HG03469 (cell line): ENCODE results near the gene ITGA1.

Experiments
- ATAC-seq: cut with Tn5 transposase; IDR thresholded peaks from one replicate; pipeline ENCODE4 v1.9.1; 2021; ENCODE audit warnings: mild to moderate bottlenecking, moderate library complexity, moderate number of reproducible peaks; ENCODE audit not compliant: unreplicated experiment

The ITGA1 gene

GRCh38 chr5:52771343-52772039 lies 16.2 kb upstream of the ITGA1 start:
- peak; percentile 92 for ATAC-seq

DNA sequence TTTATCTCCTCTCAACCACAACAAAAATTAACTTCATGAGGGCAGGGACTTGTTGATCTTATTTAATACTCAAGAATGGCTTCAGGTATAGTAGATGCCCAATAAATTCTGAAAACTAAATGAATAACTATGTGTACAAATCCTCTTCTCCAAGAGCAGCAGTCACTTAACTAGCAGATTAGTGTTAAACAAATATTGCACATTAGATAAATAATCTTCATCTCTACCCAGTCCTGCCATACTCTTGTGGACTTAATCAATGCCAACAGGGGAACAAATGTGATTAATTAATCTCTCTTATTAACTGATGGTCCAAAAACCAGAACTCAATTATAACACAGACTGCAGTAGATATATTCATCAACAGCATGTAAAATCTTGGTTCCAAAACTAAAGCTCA lies 15.0 kb upstream of the ITGA1 start:
- ATAC-seq = no peak

DNA sequence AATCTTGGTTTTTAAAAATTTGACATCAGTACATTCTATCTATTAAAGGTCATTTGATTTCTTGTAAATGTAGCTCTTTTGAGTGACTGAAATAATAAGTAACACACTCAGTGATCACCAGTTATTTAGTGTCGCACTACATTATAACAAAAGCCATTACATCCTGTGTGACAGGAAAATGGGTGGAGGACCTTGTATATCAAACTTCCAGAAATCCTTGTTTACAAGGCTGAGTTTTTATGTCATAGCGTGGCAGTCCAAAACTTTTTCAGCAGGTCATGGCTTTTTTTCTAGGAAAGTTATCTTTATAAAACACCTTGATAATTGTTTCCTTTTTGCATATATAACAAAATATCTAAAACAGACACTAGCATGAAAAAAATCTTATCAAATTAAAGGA lies 14.4 kb upstream of the ITGA1 start:
- no peak for ATAC-seq

DNA sequence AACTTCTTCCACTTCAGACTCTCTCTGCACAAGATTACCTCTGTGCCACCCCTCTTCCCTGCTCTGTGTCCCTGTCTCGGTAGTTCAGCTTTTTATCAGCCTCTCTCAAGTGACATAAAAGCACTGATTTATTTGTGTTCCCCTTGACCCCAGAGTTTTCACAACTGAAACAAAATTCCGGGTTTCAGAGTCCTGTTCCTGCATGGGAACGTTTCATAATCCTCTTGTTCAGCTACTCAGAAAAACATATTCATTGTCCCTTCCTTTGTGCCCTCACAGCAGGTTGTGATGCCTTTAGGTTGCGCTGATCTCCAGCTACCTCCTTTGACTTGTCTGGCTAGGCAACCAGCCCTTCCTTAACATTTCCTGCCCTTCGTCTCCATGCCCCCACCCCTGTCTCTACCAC lies 13.7 kb upstream of the ITGA1 start:
- ATAC-seq = no peak

DNA sequence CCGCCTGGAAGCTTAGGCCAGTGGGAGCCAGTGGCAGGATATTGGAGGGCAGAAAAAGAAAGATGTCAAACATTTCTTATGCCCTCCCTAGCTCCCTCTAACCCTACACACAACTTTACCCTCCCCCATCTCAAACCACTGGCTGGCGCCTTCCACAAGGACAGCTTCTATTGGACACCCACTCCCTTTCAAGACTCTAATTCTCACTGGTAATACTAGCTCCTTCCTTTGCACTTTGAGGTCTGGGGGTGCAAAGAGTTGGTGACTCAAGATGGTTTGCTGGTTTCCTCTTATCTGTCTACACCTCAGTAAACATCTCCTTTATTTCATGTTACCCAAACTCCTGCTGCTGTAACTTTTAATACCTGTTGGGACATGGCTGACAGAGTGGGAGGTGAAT lies 11.6 kb upstream of the ITGA1 start:
- ATAC-seq = no peak

DNA sequence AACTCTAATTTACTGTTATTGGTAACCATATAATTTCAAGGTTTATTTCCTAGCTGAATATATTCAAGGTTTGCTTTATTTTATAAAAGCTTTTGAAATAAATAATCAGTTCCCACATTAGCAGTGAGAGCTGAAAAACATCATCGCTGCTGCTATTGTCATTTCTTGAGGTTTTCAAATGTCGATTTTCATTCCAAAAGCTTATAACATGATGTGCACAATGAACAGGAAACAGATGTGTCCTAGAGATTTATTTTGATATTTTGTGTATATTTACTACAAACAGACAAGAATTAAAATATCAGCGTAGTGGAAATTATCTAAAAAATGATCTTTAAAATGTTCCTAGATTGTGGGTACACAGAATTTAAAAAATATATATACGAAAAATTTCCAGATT lies 10.5 kb upstream of the ITGA1 start:
- ATAC-seq = no peak

DNA sequence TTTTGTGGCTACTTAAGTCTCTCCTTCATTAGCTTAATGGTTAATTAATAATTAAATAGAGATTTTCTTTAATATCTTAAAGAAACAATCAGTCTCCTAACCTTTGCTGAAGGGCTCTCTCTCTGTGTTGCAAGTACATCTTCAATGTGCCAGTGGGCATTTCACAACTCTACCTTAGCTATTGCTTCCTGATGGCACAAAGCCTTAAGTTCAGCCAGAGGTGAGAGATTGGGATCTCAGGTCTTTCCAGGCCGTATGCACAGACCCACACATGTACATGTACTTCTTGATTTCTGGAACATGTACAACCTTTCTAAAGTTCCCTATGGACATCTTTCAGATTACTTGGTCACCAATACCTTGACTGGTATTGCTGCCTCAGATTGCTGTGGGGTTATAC lies 8.9 kb upstream of the ITGA1 start:
- ATAC-seq = no peak

DNA sequence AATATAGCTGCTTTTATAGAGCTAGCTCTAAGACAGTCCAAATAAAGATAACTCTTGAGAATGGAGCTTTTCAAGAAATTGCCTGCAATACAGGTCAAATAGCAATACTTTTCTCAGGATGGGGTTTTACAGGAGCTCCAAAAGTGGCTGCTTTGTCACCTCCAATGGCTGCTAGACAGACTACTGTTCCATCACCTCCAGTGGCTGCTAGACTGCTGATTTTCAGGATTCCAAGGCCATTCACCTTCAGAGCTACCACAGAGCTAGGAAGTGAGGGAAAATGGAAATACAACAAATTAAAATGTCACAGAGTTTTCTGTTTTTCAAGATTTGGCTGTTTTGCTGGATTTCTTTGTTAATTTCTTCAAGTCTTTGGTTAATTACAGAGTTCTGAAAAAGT lies 8.5 kb upstream of the ITGA1 start:
- ATAC-seq = no peak

- no peak for ATAC-seq
Observed at GRCh38 chr5:52783226-52783959, 4.3 kb upstream of the ITGA1 start.

GRCh38 chr5:52784737-52785136 lies 3.0 kb upstream of the ITGA1 start:
- no peak for ATAC-seq

DNA sequence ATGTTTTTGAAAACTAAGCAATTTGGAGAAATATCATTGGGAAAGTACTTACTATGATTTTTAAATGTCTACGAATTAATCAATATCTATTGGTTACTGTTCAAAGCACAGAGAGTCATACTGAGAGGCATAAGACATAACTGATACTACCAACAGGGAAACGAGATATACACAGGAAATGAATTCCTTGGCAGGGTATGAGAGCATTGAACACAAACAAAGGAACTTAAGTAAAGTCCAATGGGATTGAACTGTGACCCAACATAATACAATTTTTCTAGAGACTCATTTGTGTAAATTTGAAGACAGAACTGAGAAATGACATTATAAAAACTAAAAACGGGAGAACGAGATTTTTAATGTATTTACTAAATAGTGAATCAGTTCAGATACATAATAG lies 1.3 kb upstream of the ITGA1 start:
- ATAC-seq = no peak

- ATAC-seq = no peak
Observed at GRCh38 chr5:52786949-52787599, 642 bp upstream of the ITGA1 start.

- ATAC-seq = no peak
Observed at GRCh38 chr5:52788505-52788821, 747 bp downstream of the ITGA1 start.

DNA sequence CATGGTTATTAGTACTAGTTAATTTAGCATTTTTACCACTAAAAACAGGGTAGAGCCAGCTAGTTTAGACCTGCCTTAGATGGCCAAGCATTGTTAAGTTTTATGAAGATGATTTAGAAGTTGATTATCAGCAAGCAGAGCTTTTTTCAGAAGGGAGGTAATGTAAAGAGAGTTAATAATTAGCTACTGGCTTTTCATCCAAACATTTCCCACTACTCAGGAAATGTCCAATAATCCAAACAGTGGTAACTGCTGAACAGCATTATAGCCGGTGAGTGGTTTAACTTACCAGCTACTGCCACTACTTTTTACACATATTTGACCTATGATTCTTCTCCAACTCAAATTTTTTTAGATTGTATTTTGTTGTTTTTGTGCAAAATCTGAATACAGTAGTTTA lies 1.7 kb downstream of the ITGA1 start:
- ATAC-seq = no peak

DNA sequence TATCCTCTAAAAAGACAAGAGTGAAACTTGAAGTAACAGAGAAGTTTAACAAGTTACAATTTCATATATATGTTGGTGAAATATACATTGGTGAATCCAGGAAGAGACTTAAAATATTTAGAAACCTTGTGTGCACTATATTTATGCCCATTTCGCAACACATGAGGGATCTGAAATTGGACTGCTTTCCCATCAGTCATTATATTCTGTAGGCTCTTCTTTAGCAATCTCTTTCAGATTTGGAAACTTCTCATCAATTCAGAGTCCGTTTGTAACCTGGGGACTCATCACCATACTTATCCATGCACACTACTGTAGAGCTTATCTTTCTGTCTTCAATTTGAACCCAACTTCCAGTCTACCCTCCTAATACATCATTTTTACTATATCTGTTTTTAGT lies 2.1 kb downstream of the ITGA1 start:
- no peak for ATAC-seq

DNA sequence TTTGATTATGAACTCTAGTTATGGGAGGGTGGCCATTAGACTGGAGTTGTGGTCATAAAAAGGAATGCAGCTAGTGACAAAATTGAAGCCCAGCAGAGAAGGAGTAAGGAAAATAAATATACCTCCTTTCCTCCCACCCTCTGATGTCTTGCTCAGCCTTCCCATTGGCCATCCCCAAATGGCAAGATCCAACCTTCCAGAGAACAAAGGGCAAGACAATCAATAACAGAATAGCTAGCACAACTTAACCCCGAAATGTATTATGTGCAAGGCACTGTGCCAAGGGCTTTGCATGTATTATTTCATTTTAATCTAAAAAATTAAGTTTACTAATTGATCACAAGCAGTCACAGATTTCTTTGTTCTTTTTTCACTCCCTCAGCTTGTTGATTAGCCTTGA lies 3.6 kb downstream of the ITGA1 start:
- ATAC-seq = no peak

- ATAC-seq = no peak
Observed at GRCh38 chr5:52794519-52794918, 6.8 kb downstream of the ITGA1 start.

DNA sequence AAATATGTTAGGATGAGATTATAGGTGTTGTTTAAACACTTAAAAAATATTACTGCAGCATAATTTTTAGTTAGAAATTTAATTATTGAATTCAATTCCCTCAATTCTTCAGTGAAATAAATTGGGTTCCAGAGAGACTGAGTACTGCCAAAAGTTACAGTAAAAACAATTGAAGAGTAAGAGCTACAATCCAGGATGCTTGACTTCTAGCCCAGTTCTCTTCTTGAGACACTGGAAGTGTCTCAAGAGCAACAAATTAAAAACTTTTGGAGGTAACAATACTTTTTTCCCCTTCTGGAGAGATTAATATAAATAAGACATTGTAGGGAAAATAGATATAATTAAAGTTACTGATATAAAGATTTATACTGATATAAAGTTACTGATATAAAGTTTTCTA lies 8.3 kb downstream of the ITGA1 start:
- no peak for ATAC-seq

GRCh38 chr5:52796516-52797103 lies 8.9 kb downstream of the ITGA1 start:
- ATAC-seq = no peak

- no peak for ATAC-seq
Observed at GRCh38 chr5:52798938-52799337, 11.2 kb downstream of the ITGA1 start.

- ATAC-seq = peak; percentile 10
Observed at GRCh38 chr5:52799358-52799982, 11.8 kb downstream of the ITGA1 start.
